DMS 273 (cell line): ENCODE measurements around the gene ZFR2.

Experiments
- DNase-seq: peaks from one replicate; lab custom pipeline; 2025; ENCODE audit not compliant: unreplicated experiment; lab: John Stamatoyannopoulos, UW

Gene ZFR2

DNA sequence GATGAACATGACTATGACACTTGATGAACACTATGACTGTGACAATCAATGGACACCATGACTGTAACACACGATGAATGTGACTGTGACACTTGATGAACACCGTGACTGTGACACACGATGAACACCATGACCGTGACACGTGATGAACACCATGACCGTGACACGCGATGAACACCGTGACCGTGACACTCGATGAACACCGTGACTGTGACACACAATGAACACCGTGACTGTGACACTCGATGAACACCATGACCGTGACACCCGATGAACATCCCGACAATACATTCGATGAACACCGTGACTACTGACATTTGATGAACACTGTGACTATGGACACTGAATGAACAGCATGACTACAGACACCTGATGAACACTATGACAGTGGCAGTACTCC lies 30.9 kb downstream of the ZFR2 start:
- no peak for DNase-seq

DNA sequence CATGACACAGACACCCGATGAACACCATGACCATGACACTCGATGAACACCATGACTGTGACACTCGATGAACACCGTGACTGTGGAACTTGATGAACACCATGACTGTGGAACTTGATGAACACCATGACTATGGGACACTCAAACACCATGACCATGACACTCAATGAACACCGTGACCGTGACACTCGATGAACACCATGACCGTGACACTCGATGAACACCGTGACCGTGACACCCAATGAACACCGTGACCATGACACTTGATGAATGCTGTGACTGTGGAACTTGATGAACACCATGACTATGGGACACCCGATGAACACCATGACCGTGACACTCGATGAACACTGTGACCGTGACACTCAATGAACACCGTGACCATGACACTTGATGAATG lies 31.5 kb downstream of the ZFR2 start:
- no peak for DNase-seq

DNA sequence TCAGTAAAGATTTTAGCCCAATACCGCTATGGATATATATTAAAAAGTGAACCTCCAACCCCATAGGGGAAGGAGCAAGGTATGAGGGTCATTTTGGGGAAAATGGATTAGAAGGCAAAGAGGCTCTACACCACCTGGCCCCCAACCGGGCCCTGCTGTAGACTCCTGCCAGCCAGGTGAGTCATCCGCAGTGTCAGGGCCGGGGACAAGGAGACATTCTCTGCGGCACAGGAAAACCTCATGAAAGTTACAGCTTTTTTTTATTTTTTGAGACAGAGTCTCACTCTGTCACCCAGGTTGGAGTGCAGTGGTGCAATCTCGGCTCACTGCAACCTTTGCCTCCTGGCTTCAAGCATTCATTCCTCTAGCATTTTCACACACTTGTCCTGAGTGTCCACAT lies 32.0 kb downstream of the ZFR2 start:
- no peak for DNase-seq

DNA sequence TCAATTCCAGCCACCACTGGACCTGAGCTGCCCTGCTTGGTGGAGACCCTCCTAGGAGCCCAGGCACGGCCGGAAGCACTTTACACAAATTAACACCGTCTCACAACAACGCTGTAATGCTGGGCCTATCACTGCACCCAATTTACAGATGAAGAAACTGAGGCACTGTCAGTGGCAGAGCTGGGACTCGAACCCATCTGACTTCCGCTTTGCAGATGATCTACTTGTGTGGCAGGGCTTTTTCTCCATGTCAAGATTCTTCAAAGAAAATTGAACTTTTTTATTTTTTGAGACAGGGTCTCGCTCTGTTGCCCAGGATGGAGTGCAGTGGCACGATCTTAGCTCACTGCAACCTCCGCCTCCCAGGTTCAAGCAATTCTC lies 33.8 kb downstream of the ZFR2 start:
- no peak for DNase-seq

DNA sequence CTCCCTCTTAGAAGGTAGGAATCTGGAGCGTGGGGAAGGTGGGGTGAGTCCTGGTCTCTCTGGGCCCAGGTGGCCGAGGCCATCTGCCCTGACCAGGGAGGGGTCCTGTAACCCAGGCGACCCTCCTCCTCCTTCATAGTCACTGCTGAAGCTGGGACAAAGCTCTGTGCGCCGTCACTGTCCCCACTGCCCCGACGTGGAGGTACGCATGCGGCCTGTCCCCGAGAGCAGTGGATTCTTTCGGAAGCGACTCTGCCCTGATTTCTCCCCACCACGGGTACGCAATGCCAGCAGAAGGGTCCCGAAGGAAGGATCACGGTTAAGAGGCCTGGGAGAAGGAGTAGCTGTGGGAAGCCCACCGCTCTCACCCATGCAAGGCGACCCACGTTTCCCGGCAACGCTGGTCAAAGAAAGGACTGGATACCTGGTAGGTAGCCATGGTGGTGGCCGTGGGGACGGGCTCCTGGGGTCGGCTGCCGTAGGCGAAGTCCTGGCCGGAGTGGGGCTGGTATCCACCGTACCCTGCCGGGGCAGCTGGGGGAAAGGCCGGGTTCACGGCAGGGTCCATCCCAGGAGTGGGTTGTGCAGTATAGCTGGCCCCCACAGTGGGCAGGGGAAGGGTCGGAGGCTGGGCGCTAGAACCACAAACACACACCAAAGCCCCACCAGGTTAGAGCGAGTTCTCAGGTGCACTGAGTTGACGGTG lies 34.3 kb downstream of the ZFR2 start:
- no peak for DNase-seq

DNA sequence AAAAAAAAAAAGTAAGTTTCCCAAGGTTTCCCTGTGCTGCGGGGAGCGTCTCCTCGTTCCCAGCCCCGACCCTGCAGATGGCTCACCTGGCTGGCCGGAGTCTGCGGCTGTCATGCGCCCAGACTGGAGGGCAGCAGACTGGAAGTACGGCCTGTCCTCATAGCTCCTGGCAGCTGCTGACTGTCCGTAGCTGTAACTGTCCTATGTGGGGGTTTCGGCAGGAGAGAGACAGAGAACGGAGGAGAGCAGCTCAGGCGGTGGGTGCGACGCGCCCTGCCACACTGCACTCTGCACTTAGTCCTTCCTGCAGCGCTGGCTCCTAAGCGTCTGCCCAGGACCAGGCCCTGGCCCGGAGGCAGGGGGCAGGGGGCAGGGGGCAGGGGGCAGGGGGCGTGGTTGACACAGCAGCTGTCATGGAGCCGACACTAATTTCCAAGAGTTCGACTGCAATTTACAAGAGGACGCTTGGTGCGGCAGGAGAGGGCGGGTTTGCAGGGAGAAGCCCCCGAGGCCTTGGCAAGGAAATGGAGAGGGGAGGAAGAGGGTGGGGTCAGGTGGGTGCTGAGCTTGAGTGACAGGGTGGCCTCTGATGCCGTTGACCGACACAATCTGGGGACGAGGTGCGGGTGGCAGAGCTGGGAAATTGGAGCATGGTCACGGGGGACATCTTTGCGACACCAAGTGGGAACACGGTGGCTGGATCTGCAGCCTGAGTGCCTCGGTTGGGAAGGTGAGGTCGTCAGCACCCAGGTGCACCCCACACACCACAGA lies 35.1 kb downstream of the ZFR2 start:
- DNase-seq, result no peak

DNA sequence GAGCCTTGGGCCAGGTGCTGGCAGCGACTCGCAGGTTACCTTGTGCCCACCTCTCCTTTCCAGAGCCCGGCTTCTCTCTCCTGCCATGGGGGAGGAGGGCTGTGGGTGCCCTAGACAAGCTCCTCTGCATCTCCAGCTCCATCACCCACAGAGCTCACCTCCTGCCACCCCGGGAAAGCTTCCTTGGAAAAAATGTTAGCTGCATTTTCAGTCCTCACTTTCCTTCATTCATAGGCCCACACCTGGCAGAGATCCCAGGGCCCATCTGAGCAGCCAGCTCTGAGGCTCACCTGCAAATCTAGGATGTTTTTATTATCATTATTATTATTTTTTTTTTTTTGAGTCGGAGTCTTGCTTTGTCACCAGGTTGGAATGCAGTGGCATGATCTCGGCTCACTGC lies 36.8 kb downstream of the ZFR2 start:
- no peak for DNase-seq

DNA sequence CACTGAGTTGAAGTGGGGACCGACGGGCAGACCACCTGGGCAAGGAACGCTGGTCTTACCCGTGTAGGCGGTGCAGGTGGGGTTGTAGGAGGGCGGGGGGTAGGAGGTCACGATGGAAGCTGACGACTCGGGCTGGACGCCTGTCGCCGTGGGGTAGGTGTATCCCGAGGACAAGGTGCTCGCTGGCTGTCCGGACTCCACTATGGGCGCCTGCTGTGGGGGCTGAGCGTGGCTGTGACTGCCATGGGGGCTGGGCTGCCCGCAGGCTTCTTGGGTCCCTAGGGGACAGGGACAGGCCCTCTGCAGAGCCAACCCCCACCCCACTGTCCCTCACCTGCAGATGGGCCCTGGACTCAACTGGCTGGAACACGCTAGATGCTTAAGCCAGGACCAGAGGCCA lies 37.2 kb downstream of the ZFR2 start:
- no peak for DNase-seq

DNA sequence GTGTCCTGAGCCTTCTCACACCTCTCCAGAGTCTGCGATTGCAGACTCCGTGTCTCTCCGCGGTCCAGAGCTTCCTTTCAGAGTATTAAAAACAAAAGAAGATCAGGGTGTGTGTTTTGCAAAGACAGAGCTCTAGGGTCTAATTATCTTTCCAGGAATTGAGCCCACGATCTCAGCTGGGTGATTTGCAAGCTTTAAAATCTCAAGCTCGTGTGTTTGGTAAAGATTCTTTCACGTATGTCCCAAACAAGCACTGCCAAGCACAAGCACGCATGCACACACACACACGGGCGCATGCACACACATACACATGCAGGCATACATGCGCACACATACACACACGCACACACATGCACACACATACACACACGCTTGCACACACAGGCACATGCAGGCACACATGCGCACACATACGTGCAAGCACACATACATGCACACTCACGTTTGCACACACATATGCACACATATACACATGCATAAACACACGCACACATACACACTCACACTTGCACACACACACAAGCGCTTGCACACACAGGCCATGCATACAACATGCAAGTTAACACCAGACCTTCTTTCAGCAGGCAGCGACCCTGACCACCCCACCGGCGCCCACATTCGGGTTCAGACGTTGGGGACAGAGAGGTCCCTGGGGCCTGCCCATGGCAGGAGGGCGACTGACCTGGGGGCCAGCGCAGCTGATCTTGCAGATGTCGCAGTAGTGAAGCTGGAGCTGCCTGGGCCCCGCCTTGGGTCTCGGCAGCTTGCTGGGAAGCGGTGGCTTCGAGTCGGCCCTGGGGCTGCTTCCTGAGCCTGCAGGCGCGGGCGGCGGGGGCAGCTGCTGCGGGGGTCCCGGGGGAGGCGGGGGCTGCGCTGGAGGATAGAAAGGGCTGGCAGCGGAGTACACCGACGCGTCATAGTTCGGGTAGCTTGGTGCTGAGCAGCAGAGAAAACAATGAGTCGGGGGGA lies 37.9 kb downstream of the ZFR2 start:
- DNase-seq, result no peak

DNA sequence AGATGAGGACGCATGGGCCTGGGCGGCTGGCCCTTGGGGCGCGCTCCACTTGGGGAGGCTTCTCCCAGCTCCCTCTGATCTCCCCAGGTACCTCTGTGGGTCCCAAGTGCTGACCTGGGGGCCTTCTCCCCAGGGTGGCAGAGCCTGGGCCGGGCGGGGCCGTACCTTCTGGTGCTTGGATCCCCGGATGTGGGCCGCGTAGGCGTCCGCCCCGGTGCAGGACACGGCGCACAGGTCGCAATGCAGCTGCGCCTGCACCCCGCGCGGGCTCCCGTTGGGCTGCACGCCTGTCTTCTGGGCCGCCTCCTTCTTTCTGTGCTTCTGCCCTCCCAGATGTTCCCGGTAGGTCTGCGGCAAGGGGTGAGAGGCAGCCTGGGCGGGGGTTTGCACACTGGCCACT lies 41.5 kb downstream of the ZFR2 start:
- no peak for DNase-seq

DNA sequence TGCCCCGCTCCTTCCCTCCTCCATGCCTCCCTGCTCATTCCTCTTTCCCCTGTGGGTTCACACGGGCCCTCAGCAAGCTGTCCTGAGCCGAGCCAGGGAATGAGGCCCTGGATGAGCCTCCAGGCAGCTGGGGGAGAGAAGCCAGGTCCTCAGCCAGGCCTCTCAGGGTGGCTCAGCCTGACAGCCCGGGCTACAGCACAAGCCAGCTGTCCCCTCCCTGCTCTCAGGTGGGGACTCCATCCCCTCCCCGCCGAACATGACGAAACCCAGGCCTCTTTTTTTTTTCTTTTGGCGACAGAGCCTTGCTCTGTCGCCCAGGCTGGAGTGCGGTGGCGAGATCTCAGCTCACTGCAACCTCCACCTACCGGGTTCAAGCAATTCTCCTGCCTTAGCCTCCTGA lies 42.7 kb downstream of the ZFR2 start:
- no peak for DNase-seq

DNA sequence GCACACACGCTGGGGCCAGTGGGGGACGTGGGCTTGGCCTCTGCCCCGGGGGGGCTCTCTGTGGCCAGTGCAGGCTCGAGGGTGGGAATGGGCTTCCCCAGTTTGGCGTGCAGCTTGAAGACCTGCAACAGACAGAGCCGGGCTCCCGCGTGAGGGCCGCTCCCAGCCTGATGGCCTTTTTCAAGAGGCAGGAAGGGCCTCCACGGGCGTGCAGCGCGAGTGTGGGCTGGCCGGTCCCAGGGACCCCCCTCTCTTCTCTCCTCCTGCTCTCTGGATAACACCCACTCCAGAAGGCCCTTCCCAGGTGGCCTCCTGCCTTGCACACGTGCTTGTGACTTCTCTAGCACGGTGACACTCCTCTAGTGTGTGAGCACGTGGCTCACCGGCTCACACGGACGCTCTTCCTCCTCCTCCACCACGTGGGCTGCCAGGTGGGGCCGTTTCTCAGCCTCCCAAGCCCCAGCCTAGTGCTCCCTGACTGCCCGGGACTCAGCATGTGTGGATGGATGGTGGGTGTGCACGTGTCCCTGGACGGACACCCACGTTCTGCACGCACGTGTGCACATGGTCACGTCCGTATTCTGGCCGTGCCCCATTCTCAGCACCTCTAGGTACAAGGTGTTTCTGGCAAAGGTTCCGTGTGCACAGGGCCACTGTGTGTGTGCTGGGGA lies 43.4 kb downstream of the ZFR2 start:
- DNase-seq, result no peak

DNA sequence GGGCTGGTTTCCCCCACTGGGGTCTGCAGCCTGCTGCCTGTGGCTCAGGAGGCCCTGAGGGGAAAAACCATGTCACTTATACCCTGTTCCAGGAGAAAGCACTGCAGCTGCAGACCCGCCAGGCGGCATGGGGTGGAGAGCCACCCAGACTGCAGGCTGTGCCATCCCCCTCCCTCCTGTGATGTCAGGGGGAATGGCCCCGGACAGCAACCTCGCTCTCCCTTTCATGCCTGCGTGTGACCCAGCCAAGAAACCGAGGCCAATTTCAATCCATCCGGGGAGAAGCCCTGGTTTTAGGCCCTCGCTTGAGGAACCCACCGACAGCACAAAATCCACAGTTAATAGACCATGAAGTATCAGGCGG lies 45.5 kb downstream of the ZFR2 start:
- DNase-seq, result no peak

DNA sequence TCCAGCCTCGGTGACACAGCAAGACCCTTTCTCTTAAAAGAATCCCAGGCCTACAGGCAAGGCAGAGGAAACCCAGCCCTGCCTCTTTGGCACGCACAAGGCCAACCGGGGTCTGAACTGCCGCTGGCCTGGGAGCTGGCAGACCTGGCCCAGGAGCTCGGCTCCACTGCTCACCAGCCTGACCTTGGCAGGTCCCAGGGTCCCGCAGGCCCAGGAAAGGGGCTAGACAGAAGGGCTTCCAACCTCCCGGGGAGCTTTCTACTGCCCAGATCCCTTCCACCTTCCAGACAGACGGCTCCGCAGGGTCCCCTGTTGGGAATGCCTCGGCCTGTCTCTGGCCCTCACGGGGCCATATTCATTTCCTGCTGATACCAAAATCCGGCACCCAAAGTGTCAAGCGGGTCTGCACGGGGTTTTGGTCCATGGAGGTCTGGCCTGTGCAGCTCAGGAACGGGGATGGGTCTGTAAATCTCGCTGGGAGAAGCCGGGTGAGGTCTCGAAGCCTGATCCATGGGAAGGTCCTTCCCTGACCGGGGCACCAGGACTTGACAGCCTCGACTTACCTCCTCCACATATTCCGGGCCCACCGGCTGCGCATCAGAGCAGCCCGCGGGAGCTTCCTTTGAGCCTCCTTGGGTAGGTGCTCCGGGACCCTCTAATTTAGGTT lies 46.0 kb downstream of the ZFR2 start:
- no peak for DNase-seq

DNA sequence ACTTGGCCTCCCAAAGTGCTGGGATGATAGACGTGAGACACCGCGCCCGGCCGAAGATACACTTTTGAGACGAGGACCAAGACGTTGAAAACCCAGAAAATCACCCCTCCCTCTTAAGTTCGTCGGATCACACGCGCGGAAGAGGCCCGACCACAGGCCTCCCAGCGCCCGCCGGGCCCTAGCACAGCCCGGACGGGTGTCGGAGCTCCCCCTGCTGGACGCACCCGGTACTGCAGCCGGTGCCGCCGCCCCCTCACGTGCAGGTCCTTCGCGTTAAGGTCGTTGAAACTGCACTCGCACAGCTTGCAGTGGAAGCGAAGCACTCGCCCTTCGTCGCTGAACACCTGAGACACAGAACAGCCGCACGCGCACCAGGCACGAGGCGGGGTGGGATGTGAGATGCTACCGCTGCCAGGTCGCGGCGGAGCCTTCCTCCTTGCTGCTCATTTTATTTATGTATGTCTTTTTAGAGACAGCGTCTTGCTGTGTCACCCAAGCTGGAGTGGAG lies 46.9 kb downstream of the ZFR2 start:
- DNase-seq, result peak; percentile 86

DNA sequence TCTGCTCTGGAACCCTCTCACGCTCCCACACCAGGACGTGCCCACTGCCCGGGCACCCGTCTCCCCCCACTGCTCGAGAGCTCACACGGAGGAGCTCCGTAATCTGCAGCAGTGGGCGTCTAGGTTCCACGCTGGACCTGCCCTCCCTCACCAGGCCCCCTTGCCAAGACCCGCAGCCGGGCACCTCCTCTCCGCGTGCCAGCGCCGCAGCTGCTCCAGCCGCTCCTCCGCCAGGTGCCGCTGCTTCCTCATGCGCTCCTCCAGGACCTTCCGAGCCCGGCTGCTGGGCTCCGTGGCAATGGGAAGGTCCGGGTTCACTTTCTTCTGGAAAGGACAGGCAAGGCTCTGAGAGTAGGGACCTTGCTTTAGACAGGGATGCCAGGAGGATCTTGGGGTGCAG lies 47.7 kb downstream of the ZFR2 start:
- peak; percentile 92 for DNase-seq

DNA sequence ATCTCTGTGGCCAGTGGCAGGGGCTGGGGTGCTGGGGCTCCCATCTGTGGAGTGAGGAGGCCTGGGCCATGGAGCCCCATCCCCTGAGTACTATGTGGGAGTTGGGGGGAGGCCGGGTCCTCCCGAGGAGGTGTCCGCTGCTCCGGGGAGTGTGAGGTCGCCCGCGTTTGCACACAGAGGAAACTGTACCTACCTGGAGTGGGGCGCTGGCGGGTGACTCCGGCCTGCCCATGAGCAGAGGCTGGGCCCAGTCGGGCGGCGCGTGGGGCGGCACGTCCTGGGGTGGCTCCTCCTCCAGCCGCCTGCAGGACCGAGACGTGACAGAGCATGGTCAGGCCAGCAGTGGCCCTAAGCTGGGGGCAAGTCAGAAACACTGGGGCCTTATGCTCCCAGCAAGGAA lies 48.8 kb downstream of the ZFR2 start:
- DNase-seq, result no peak

DNA sequence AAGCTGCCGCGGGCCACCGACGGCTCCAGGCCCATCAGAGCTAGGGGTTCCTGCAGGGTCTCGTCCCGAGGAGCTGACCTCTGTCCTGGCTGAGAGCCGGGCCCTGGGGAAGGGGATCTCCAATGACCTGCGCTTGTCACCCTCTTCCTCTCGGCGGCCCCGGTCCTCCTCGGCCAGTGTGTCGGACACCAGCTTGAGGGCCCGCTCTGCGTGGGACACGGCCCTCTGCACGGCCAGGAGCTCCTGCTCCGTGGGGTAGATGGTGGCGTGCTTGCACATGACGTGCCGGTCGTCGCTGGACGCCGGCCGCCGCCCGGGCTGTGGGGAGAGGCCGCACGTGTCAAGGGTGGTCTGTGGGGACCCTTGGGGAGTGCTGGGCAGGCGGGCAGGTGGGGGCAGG lies 49.9 kb downstream of the ZFR2 start:
- no peak for DNase-seq

DNA sequence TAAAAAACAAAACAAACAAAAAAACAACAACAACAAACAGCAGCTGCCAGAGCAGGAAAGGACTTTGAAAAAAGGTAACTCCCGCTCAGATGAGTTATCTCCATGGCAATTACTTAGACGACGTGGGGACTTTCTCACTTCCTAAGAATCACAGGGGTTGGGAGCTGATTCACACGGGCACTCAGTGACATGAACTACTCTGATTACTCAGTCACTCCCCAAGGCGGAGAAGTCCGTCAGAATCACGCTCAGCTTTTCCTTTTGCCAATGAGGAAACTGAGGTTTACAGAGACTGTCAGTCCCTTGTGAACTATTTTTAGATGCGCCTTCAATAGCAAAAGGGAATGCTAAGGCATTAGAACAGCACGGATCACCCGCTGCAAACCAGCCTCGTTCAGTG lies 50.4 kb downstream of the ZFR2 start:
- DNase-seq, result peak; percentile 44

DNA sequence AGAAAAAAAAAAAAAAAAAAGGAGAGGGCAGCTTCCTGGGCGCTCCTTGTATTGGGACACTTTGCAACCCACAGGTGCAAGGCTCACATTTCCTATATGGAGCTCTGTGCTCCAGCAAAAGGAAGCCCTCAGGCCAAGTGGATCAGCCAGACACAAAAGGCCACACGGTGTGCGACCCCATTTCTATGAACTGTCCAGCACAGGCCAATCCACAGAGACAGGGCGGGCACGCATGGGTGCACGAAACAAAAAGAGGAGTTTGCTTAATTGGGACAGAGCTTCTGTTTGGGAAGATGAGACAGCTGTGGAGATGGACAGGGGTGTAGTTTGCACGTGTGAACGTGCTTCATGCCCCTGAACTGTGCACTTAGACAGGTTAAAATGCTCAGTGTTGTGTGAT lies 51.1 kb downstream of the ZFR2 start:
- no peak for DNase-seq
